Omental fat pad (tissue), 4 donors: ENCODE data around the gene SLC5A1. TPM values are rescaled to one million over a fixed set of nuclear protein-coding genes. Genes with fewer than 3 reads are reported as not detected.

ENCODE experiments used
- ATAC-seq: fragments of 150-250 bp; one replicate; pipeline ENCODE4 v1.9.1; 2016; ENCODE audit warnings: mild to moderate bottlenecking, moderate library complexity; ENCODE audit not compliant: low FRiP score
- DNase-seq: peaks from one replicate; pipeline ENCODE4 v3.0.0-alpha.2; 2019; ENCODE audit warnings: low spot score
- CTCF ChIP-seq, 3 donors: fragments of 450-650 bp; IDR thresholded peaks; one replicate each; pipeline ENCODE4 v1.5.1; 2016 to 2017; ENCODE audit warnings: antibody characterized with exemption in 3 of 3, mild to moderate bottlenecking in 3 of 3, moderate library complexity in 2 of 3
- total RNA-seq, 4 donors: library from RNA; depleted of rRNA; stranded (reverse); fragments of >200 nt; gene quantifications; one replicate each; pipeline ENCODE4 v1.1.0, GENCODE V29; 2016

The SLC5A1 gene
- total RNA-seq, 4 donors from 2014 or later = not detected

DNA sequence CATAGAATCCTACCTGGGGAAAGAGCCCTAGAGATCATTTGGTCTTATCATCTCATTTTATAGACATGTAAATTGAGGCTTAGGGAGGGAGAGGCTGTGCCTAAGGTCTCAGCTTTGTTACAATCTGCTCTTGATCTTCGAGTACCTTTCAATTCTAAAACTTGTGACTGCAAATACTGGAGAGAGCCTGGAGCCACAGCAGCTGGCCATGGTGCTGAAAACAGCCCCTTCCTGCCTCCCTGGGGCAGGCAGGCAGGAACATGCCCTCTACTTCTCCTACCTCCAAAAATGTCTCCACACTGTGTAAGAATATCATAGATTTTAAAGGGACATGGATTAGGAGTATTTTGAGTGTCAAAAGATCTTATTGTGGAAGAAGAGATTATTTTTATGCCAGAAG lies 63.9 kb downstream of the SLC5A1 start:
- ATAC-seq (no peak), DNase-seq (no peak)
- TF ChIP-seq CTCF (IDR thresholded peaks at IDR 0.05) = no peak

DNA sequence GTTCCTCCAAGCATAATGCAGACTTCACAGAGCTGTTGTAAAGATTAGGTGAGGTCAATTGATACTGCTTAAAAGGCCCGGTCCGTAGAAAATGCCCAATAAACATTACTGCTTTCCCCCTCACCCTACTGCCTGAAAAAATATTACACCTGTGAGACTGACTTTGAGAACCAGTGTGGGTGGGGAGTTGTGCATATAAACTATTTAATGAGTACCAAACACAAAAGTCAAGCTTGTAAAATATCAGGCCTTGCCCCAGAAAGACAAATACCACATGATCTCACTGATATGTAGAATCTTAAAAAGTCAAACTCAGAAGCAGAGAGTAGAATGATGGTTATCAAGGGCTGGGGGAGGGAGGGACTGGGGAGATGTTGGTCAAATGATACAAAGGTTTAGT lies 69.3 kb downstream of the SLC5A1 start:
- TF ChIP-seq CTCF (IDR thresholded peaks at IDR 0.05) = no peak
- ATAC-seq (no peak), DNase-seq (no peak)

GRCh38 chr22:32119568-32120235 lies 76.6 kb downstream of the SLC5A1 start:
- no peak for TF ChIP-seq CTCF (IDR thresholded peaks at IDR 0.05)
- ATAC-seq (no peak), DNase-seq (no peak)

- no peak for ATAC-seq
- no peak for DNase-seq
- no peak for TF ChIP-seq CTCF (IDR thresholded peaks at IDR 0.05)
These were observed 77.5 kb downstream of the SLC5A1 start for GRCh38 chr22:32120603-32121002.

- no peak for ATAC-seq
- no peak for DNase-seq
- TF ChIP-seq CTCF (IDR thresholded peaks at IDR 0.05) = no peak
These were observed 79.8 kb downstream of the SLC5A1 start for GRCh38 chr22:32122899-32123298.

DNA sequence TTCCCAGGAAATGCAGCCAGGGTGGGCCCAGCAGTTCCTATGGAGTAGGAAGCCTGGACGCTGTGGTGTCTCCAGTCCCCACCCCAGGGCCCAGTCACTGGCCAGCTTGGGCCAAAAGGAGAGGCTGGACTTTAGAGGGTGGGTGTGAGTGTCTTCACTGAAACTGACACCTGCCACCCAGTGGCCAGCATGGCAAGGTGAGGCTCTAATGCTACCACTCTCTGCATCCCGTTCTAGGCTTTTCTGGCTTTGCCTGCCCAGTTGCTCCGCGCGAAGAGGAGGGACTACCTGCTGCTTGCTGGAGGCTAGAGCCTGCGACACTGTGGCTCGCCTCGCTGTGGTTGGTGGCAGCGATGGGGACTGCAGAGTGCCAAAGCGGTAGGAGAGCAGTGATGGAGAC lies 80.6 kb downstream of the SLC5A1 start:
- no peak for ATAC-seq

More for the DNA sequence above, 80.6 kb downstream of the SLC5A1 start:
- DNase-seq = no peak
- TF ChIP-seq CTCF (IDR thresholded peaks at IDR 0.05) = no peak
